ENCODE data around the gene GFPT2. TPM values are rescaled to one million over a fixed set of nuclear protein-coding genes. Genes with fewer than 3 reads are reported as not detected.

The GFPT2 gene
- total RNA-seq, 1 experiment from 2014 or later = 0.82 TPM

- no peak for DNase-seq (ENCODE audit: low spot score)
- BruUV-seq (replicated peaks) = no TSS peak
- intact Hi-C loops (cut with micrococcal nuclease; ENCODE audit: unreplicated experiment) = no loop called here
- no peak for TF ChIP-seq CTCF (conservative IDR thresholded peaks at IDR 0.05; ENCODE audit: low read depth, low read length)
- TF ChIP-seq EZH2 (IDR thresholded peaks at IDR 0.05; ENCODE audit: borderline replicate concordance, low read depth, low read length, poor library complexity, severe bottlenecking) = no peak
- H3K27me3 ChIP-seq (replicated peaks; ENCODE audit: insufficient read depth, low read depth, low read length, poor library complexity) = no peaks in the 10 kb centered on the region
- POLR2A ChIA-PET (ENCODE audit: low non-redundant PET) = no interaction called here
- H3K4me1 ChIP-seq (ENCODE audit: insufficient read depth, low read length, poor library complexity, severe bottlenecking) = no peaks in the 10 kb centered on the region
- CTCF ChIA-PET = no interaction called here
- H3K9me3 ChIP-seq (ENCODE audit: low read depth, low read length, poor library complexity, severe bottlenecking) = no peaks in the 10 kb centered on the region
- no peak overlapping the region for H3K27ac ChIP-seq (ENCODE audit: low read depth, low read length, poor library complexity, severe bottlenecking)
- no peak overlapping the region for H3K4me3 ChIP-seq (ENCODE audit: low read depth, low read length, poor library complexity, severe bottlenecking)
- H3K36me3 ChIP-seq (ENCODE audit: insufficient read depth, low read length, poor library complexity, severe bottlenecking) = no peaks in the 10 kb centered on the region
Measured at GRCh38 chr5:180335614-180336233, 17.4 kb downstream of the GFPT2 start.

GRCh38 chr5:180334751-180335613 is 18.2 kb downstream of the GFPT2 start:
- no peak overlapping the region for H3K27ac ChIP-seq (ENCODE audit: low read depth, low read length, poor library complexity, severe bottlenecking)
- H3K36me3 ChIP-seq (ENCODE audit: insufficient read depth, low read length, poor library complexity, severe bottlenecking) = no peaks in the 10 kb centered on the region
- no peaks in the 10 kb centered on the region for H3K4me1 ChIP-seq (ENCODE audit: insufficient read depth, low read length, poor library complexity, severe bottlenecking)
- no peak overlapping the region for H3K4me3 ChIP-seq (ENCODE audit: low read depth, low read length, poor library complexity, severe bottlenecking)
- no peak for DNase-seq (ENCODE audit: low spot score)
- no peaks in the 10 kb centered on the region for H3K9me3 ChIP-seq (ENCODE audit: low read depth, low read length, poor library complexity, severe bottlenecking)
- no peak for TF ChIP-seq EZH2 (IDR thresholded peaks at IDR 0.05; ENCODE audit: borderline replicate concordance, low read depth, low read length, poor library complexity, severe bottlenecking)
- H3K27me3 ChIP-seq (replicated peaks; ENCODE audit: insufficient read depth, low read depth, low read length, poor library complexity) = no peaks in the 10 kb centered on the region
- intact Hi-C loops (cut with micrococcal nuclease; ENCODE audit: unreplicated experiment) = no loop called here
- no TSS peak for BruUV-seq (replicated peaks)
- POLR2A ChIA-PET (ENCODE audit: low non-redundant PET) = no interaction called here
- CTCF ChIA-PET = interaction anchor here (0.6 kb wide), 1 partner anchor 42 kb away, joined by 11 read pairs; no protein-coding TSS in a partner anchor

GRCh38 chr5:180334176-180334575 is 19.0 kb downstream of the GFPT2 start:
- DNase-seq (ENCODE audit: low spot score) = no peak
- H3K4me3 ChIP-seq (ENCODE audit: low read depth, low read length, poor library complexity, severe bottlenecking) = no peak overlapping the region
- no peak overlapping the region for H3K27ac ChIP-seq (ENCODE audit: low read depth, low read length, poor library complexity, severe bottlenecking)
- intact Hi-C loops (cut with micrococcal nuclease; ENCODE audit: unreplicated experiment) = no loop called here
- no peaks in the 10 kb centered on the region for H3K9me3 ChIP-seq (ENCODE audit: low read depth, low read length, poor library complexity, severe bottlenecking)
- H3K27me3 ChIP-seq (replicated peaks; ENCODE audit: insufficient read depth, low read depth, low read length, poor library complexity) = no peaks in the 10 kb centered on the region
- no peaks in the 10 kb centered on the region for H3K4me1 ChIP-seq (ENCODE audit: insufficient read depth, low read length, poor library complexity, severe bottlenecking)
- TF ChIP-seq EZH2 (IDR thresholded peaks at IDR 0.05; ENCODE audit: borderline replicate concordance, low read depth, low read length, poor library complexity, severe bottlenecking) = no peak
- TF ChIP-seq CTCF (conservative IDR thresholded peaks at IDR 0.05; ENCODE audit: low read depth, low read length) = no peak
- ChIA-PET POLR2A (ENCODE audit: low non-redundant PET) (no interaction called here), CTCF (no interaction called here)
- H3K36me3 ChIP-seq (ENCODE audit: insufficient read depth, low read length, poor library complexity, severe bottlenecking) = no peaks in the 10 kb centered on the region
- no TSS peak for BruUV-seq (replicated peaks)

Data from A673 (cell line).